Panc1 (cell line): ENCODE data around the gene SLC38A1.

Experiments
- POLR2AphosphoS5 ChIP-seq: IDR thresholded peaks from 2 replicates; pipeline ENCODE4 v1.6.1; 2012; ENCODE audit warnings: mild to moderate bottlenecking, low read depth, low read length, moderate library complexity
- SIN3A ChIP-seq: IDR thresholded peaks from 2 replicates; pipeline ENCODE4 v1.6.1; 2012; ENCODE audit warnings: low read depth, mild to moderate bottlenecking, low read length, moderate library complexity, borderline replicate concordance; ENCODE audit not compliant: insufficient read depth
- TCF7L2 ChIP-seq: IDR thresholded peaks from 2 replicates; pipeline ENCODE4 v1.6.1; 2011; ENCODE audit warnings: mild to moderate bottlenecking, low read depth, low read length, inconsistent platforms
- TF ChIP-seq, protein P1 (sequence below): fragments of 450-650 bp; IDR thresholded peaks from 2 replicates; pipeline ENCODE4 v1.5.1; 2017; ENCODE audit warnings: mild to moderate bottlenecking
- TF ChIP-seq, protein P2 (sequence below), 2 experiments: IDR thresholded peaks; 2 replicates each; pipeline ENCODE4 v1.6.1; 2011 to 2012; ENCODE audit warnings: low read depth in 2 of 2, control low read depth in 1 of 2, low read length in 1 of 2, mild to moderate bottlenecking in 1 of 2, moderate library complexity in 1 of 2; ENCODE audit not compliant: insufficient read depth in 1 of 2

DNA sequence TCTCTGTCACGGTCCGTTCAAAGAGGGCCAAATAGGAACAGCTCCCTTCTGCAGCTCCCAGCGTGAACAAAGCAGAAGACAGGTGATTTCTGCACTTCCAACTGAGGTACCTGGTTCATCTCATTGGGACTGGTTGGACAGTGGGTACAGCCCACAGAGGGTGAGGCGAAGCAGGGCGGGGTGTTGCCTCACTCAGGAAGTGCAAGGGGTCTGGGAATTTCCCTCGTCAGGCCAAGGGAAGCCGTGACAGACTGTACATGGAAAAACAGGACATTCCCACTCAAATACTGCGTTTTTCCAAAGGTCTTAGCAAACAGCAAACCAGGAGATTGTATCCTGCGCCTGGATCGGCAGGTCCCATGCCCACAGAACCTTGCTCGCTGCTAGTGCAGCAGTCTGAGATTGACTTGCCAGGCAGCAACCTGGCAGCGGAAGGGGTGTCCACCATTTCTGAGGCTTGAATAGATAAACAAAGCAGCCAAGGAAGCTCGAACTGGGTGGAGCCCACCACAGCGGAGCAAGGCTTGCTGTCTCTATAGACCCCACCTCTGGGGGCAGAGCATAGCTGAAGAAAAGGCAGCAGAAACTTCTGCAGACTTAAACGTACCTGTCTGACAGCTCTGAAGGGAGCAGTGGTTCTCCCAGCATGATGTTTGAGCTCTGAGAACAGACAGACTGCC is 22.7 kb downstream of the SLC38A1 start:
- TF ChIP-seq, protein P1, sequence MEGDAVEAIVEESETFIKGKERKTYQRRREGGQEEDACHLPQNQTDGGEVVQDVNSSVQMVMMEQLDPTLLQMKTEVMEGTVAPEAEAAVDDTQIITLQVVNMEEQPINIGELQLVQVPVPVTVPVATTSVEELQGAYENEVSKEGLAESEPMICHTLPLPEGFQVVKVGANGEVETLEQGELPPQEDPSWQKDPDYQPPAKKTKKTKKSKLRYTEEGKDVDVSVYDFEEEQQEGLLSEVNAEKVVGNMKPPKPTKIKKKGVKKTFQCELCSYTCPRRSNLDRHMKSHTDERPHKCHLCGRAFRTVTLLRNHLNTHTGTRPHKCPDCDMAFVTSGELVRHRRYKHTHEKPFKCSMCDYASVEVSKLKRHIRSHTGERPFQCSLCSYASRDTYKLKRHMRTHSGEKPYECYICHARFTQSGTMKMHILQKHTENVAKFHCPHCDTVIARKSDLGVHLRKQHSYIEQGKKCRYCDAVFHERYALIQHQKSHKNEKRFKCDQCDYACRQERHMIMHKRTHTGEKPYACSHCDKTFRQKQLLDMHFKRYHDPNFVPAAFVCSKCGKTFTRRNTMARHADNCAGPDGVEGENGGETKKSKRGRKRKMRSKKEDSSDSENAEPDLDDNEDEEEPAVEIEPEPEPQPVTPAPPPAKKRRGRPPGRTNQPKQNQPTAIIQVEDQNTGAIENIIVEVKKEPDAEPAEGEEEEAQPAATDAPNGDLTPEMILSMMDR: no peak
- TF ChIP-seq POLR2AphosphoS5 (no peak), TCF7L2 (no peak), SIN3A (no peak)
- TF ChIP-seq, protein P2, sequence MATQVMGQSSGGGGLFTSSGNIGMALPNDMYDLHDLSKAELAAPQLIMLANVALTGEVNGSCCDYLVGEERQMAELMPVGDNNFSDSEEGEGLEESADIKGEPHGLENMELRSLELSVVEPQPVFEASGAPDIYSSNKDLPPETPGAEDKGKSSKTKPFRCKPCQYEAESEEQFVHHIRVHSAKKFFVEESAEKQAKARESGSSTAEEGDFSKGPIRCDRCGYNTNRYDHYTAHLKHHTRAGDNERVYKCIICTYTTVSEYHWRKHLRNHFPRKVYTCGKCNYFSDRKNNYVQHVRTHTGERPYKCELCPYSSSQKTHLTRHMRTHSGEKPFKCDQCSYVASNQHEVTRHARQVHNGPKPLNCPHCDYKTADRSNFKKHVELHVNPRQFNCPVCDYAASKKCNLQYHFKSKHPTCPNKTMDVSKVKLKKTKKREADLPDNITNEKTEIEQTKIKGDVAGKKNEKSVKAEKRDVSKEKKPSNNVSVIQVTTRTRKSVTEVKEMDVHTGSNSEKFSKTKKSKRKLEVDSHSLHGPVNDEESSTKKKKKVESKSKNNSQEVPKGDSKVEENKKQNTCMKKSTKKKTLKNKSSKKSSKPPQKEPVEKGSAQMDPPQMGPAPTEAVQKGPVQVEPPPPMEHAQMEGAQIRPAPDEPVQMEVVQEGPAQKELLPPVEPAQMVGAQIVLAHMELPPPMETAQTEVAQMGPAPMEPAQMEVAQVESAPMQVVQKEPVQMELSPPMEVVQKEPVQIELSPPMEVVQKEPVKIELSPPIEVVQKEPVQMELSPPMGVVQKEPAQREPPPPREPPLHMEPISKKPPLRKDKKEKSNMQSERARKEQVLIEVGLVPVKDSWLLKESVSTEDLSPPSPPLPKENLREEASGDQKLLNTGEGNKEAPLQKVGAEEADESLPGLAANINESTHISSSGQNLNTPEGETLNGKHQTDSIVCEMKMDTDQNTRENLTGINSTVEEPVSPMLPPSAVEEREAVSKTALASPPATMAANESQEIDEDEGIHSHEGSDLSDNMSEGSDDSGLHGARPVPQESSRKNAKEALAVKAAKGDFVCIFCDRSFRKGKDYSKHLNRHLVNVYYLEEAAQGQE (IDR thresholded peaks at IDR 0.05; ENCODE audit: insufficient read depth in 1 of 2, low read depth in 2 of 2, low read length in 1 of 2): no peak
